Lung microvascular endothelial cell (primary cell): ENCODE measurements around the gene CRIM1. TPM values are rescaled to one million over a fixed set of nuclear protein-coding genes. Genes with fewer than 3 reads are reported as not detected.

Experiments used
- DNase-seq, 2 donors: peaks; one replicate each; pipeline versions ENCODE4 v3.0.0 to v3.0.0-alpha.2; 2010; ENCODE audit warnings: low read depth in 2 of 2
- total RNA-seq: library from RNA; depleted of rRNA; stranded (reverse); fragments of >200 nt; gene quantifications from 2 replicates; pipeline ENCODE4 v1.2.1, GENCODE V29; 2014

Gene CRIM1
- total RNA-seq, 1 donor from 2014 or later, result 583 TPM

GRCh38 chr2:36453652-36454051 lies 98.1 kb downstream of the CRIM1 start:
- DNase-seq, result no peak

- DNase-seq, result peak; percentile 52 to 62
Measured at GRCh38 chr2:36455011-36455410, 99.4 kb downstream of the CRIM1 start.

GRCh38 chr2:36455788-36456187 lies 100.2 kb downstream of the CRIM1 start:
- DNase-seq, result no peak

- DNase-seq, result peak; percentile 82 to 84
Measured at GRCh38 chr2:36456227-36457175, 100.9 kb downstream of the CRIM1 start.

GRCh38 chr2:36458106-36458505 lies 102.5 kb downstream of the CRIM1 start:
- DNase-seq, result no peak

- peak; percentile 75 to 79 for DNase-seq
Measured at GRCh38 chr2:36459725-36460137, 104.2 kb downstream of the CRIM1 start.

- DNase-seq, result peak; percentile 94 to 95
Measured at GRCh38 chr2:36461039-36461681, 105.6 kb downstream of the CRIM1 start.

- DNase-seq, result no peak
Measured at GRCh38 chr2:36462311-36462935, 106.8 kb downstream of the CRIM1 start.

GRCh38 chr2:36463365-36463764 lies 107.8 kb downstream of the CRIM1 start:
- DNase-seq, result no peak

GRCh38 chr2:36464006-36464721 lies 108.6 kb downstream of the CRIM1 start:
- DNase-seq, result no peak

- no peak for DNase-seq
Measured at GRCh38 chr2:36466135-36466534, 110.6 kb downstream of the CRIM1 start.

GRCh38 chr2:36468463-36469105 lies 113.0 kb downstream of the CRIM1 start:
- peak; percentile 53 to 70 for DNase-seq

- DNase-seq, result no peak
Measured at GRCh38 chr2:36469106-36469477, 113.5 kb downstream of the CRIM1 start.

- no peak for DNase-seq
Measured at GRCh38 chr2:36469710-36470109, 114.1 kb downstream of the CRIM1 start.

- DNase-seq, result no peak
Measured at GRCh38 chr2:36473230-36473629, 117.7 kb downstream of the CRIM1 start.

GRCh38 chr2:36476411-36476810 lies 120.8 kb downstream of the CRIM1 start:
- DNase-seq, result no peak

- no peak for DNase-seq
Measured at GRCh38 chr2:36477315-36477714, 121.7 kb downstream of the CRIM1 start.

- no peak for DNase-seq
Measured at GRCh38 chr2:36477746-36478145, 122.2 kb downstream of the CRIM1 start.

- peak; percentile 95 to 96 for DNase-seq
Measured at GRCh38 chr2:36478332-36478738, 122.8 kb downstream of the CRIM1 start.

GRCh38 chr2:36478999-36479398 lies 123.4 kb downstream of the CRIM1 start:
- no peak for DNase-seq

GRCh38 chr2:36479406-36479805 lies 123.8 kb downstream of the CRIM1 start:
- no peak for DNase-seq
